GM12873 (cell line): ENCODE measurements around the gene ATP6V0A1.

Experiments used
- TF ChIP-seq, protein P1 (sequence below): IDR thresholded peaks from 2 replicates; pipeline ENCODE4 v1.5.1; 2012; ENCODE audit warnings: low read depth, mild to moderate bottlenecking, moderate library complexity, low read length, control low read depth; ENCODE audit not compliant: insufficient read depth; ENCODE audit errors: missing control alignments

ATP6V0A1 gene

DNA sequence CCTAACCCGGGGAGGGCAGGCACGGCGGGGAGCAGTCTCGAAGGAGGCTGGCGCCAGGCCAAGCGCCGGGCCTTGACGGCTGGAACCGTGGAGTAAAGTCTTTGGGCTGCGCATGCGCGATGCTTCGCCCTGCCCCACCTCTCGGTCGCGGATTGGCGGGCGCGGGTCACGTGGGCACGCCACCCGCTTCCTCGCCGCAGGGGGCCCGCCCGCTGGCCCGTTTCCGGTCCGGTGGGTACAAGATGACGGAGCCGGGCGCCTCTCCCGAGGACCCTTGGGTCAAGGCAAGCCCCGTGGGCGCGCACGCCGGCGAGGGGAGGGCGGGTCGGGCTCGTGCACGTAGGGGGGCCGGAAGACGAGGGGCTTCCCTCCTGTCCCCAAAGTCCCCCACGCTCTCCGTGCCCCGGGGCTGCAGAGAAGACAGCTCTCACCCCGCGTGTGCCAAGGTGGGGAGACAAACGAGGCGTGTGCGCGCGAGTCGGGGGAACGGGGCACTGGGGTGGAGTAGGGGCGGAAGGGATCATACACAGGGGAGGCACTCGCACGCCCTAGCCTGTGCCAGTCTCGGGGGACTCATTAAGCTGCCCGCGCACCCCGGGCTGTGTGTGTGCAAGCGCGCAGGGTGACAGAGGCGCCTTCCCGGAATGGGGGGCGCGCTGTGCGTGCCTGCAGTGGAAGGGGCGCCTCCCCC is 108.3 kb downstream of the ATP6V0A1 start, which contains the start of gene MLX:
Gene MLX (plus strand): TSS at position 218 of the 691 bp plus-strand sequence. CDS start 25 bp downstream, at position 243.
- TF ChIP-seq, protein P1, sequence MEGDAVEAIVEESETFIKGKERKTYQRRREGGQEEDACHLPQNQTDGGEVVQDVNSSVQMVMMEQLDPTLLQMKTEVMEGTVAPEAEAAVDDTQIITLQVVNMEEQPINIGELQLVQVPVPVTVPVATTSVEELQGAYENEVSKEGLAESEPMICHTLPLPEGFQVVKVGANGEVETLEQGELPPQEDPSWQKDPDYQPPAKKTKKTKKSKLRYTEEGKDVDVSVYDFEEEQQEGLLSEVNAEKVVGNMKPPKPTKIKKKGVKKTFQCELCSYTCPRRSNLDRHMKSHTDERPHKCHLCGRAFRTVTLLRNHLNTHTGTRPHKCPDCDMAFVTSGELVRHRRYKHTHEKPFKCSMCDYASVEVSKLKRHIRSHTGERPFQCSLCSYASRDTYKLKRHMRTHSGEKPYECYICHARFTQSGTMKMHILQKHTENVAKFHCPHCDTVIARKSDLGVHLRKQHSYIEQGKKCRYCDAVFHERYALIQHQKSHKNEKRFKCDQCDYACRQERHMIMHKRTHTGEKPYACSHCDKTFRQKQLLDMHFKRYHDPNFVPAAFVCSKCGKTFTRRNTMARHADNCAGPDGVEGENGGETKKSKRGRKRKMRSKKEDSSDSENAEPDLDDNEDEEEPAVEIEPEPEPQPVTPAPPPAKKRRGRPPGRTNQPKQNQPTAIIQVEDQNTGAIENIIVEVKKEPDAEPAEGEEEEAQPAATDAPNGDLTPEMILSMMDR = no peak

DNA sequence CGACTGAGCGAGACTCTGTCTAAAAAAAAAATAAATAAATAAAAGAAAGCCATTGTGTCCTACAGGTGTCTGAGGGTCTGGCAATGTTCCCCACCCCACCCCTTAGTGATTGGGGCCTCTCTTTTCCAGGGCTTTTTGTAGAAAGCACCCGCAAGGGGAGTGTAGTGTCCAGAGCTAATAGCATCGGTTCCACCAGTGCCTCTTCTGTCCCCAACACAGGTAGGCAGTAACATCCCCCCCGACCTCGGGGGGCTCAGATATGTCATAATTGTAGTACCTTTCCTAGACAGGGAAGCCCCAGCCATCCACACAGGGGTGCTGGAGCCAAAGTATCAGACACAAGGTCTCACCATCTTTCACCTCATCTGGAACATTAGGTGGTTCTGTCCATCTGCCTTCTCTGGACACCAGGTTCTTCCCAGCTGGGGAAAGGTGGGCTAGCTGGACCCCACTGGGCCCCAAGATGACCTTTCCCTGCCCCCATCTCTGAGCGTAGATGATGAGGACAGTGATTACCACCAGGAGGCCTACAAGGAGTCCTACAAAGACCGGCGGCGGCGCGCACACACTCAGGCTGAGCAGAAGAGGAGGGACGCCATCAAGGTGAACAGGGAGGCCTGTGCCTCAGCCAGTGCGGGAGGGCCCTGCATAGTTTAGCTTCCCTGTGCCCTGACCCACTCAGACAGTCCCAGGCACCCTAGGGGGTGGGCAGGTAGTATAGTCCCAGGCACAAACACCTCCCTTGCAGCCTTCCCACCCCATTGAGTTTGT is 109.8 kb downstream of the ATP6V0A1 start:
- TF ChIP-seq, protein P1 = no peak

DNA sequence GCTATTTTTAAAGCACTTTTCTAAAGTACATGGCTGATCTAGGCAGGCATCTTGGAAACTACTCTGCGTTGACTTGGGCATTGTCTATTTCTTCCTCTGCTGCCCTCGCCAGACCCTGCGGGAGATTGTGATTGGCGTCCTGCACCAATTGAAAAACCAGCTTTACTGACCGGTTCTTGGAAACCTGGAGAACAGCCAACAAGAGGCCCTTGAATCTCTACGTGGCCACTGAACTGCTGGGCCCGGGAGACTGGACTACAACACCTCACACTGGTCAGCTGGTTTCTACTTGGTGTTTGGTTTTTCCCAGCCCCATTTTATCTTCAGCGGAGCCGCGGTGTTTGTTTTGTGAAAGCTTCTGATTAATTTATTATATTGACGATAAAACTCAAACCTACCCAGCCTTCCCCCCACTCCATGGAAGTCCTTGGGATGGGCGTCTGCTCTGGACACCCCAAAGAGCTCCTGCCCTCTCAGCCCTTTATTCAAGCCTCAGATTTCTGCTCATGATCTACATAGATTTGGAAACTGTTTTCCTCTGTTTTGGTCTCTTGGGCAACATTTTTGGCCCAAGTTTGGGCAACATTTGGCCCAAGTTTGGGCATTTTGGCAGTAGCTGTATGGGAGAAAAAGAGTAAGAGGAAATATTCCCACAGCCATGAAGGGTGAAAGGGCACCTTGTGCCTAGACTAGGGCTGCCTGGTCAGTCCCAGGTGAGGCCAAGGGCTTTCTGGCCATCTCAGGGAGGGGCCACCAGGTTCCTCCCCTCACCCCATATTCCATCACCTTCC is 113.0 kb downstream of the ATP6V0A1 start:
- TF ChIP-seq, protein P1 = no peak
